GM12878 (cell line): ENCODE results near the gene AGER. TPM values are rescaled to one million over a fixed set of nuclear protein-coding genes. Genes with fewer than 3 reads are reported as not detected.

Experiments
- BHLHE40 ChIP-seq, 2 experiments: fragments of 450-650 bp in 1 of 2; IDR thresholded peaks; 2 replicates each; pipeline ENCODE4 v1.6.1; 2011 to 2017; ENCODE audit warnings: low read depth in 2 of 2, borderline replicate concordance in 1 of 2, improper control_type of control experiment in 1 of 2, low read length in 1 of 2, mild to moderate bottlenecking in 1 of 2
- CHD2 ChIP-seq: IDR thresholded peaks from 2 replicates; pipeline ENCODE4 v1.6.1; 2011; ENCODE audit warnings: low read depth, low read length, improper control_type of control experiment, borderline replicate concordance
- CTCF ChIP-seq, 3 experiments: IDR thresholded peaks in 2 of 3; conservative IDR thresholded peaks in 1 of 3; 2 replicates each; pipeline ENCODE4 v1.5.1; 2011; ENCODE audit warnings: low read depth in 3 of 3, low read length in 3 of 3, mild to moderate bottlenecking in 3 of 3, control low read depth in 2 of 3, moderate library complexity in 2 of 3, inconsistent platforms in 1 of 3, mixed read lengths in 1 of 3; ENCODE audit not compliant: control insufficient read depth in 2 of 3, insufficient read depth in 1 of 3; ENCODE audit errors: extremely low read depth in 1 of 3
- HDAC2 ChIP-seq: fragments of 200-600 bp; sonication (generic); IDR thresholded peaks from 2 replicates; pipeline ENCODE4 v1.6.1; 2017
- IKZF2 ChIP-seq, 2 experiments: fragments of 450-650 bp; IDR thresholded peaks; 2 replicates each; pipeline ENCODE4 v1.6.1; 2017; ENCODE audit warnings: mild to moderate bottlenecking in 2 of 2, moderate library complexity in 2 of 2
- NFYB ChIP-seq: IDR thresholded peaks from 2 replicates; pipeline ENCODE4 v1.6.1; 2011; ENCODE audit warnings: low read depth, mild to moderate bottlenecking, low read length, improper control_type of control experiment, moderate library complexity; ENCODE audit not compliant: insufficient read depth
- NRF1 ChIP-seq: conservative IDR thresholded peaks from 2 replicates; pipeline ENCODE4 v1.6.1; 2011; ENCODE audit warnings: mild to moderate bottlenecking, low read depth, low read length, improper control_type of control experiment
- PBX3 ChIP-seq: IDR thresholded peaks from 2 replicates; pipeline ENCODE4 v1.6.1; 2011; ENCODE audit warnings: mild to moderate bottlenecking, low read depth, low read length, moderate library complexity; ENCODE audit not compliant: insufficient replicate concordance
- PRDM15 ChIP-seq: fragments of 450-650 bp; formaldehyde crosslinking; IDR thresholded peaks from 2 replicates; pipeline ENCODE4 v1.4.0; 2020; ENCODE audit warnings: mild to moderate bottlenecking, moderate library complexity
- RB1 ChIP-seq: fragments of 450-650 bp; formaldehyde crosslinking; IDR thresholded peaks from 2 replicates; pipeline ENCODE4 v1.6.1; 2017; ENCODE audit warnings: mild to moderate bottlenecking, borderline replicate concordance
- RUNX3 ChIP-seq: IDR thresholded peaks from 2 replicates; pipeline ENCODE4 v1.6.1; 2012; ENCODE audit warnings: low read length, inconsistent platforms
- TBL1XR1 ChIP-seq: IDR thresholded peaks from 2 replicates; pipeline ENCODE4 v1.6.1; 2012; ENCODE audit warnings: low read depth, low read length, improper control_type of control experiment
- ZBTB4 ChIP-seq: fragments of 450-650 bp; formaldehyde crosslinking; IDR thresholded peaks from 2 replicates; pipeline ENCODE4 v1.4.0; 2022; ENCODE audit warnings: mild to moderate bottlenecking, moderate library complexity
- ZBTB40 ChIP-seq: fragments of 450-650 bp; IDR thresholded peaks from 2 replicates; pipeline ENCODE4 v1.6.1; 2016; ENCODE audit warnings: mild to moderate bottlenecking, moderate library complexity, borderline replicate concordance
- polyA plus RNA-seq, 11 experiments: library from polyadenylated mRNA; depleted of rRNA in 4 of 11; unstranded in 6 of 11; stranded (reverse) in 5 of 11; fragments of >200 nt; fragmentation: Nextera tagmentation in 4 of 11; fragmentation: Illumina TruSeq in 1 of 11; extraction: Ambion mirVana in 4 of 11; extraction: Trizol in 1 of 11; gene quantifications; 1 replicate in 1 of 11; 2 replicates in 10 of 11; pipeline versions ENCODE4 v1.2.1 to v1.2.3, GENCODE V29; 2011 to 2016; ENCODE audit warnings: inconsistent platforms in 2 of 11, missing spikeins in 2 of 11, low read depth in 1 of 11
- total RNA-seq, 4 experiments: library from RNA; depleted of rRNA in 3 of 4; stranded (reverse); fragments of >200 nt in 3 of 4; fragmentation: Illumina TruSeq in 1 of 4; extraction: Trizol in 1 of 4; gene quantifications; 2 replicates each; pipeline versions ENCODE4 v1.2.1 to v1.2.3, GENCODE V29; 2013 to 2021

AGER gene
- total and polyA plus RNA-seq, 10 of the 15 experiments (the other 5 are each of a cell fraction or from before 2014, with no cell fraction given) = 1.1 to 18.2 (median 3.9) TPM

- TF ChIP-seq CTCF (IDR thresholded peaks at IDR 0.05 in 2 of 3, conservative IDR thresholded peaks at IDR 0.05 in 1 of 3; ENCODE audit: control insufficient read depth in 2 of 3, extremely low read depth in 1 of 3, insufficient read depth in 1 of 3, low read depth in 3 of 3, low read length in 3 of 3) = peak; percentile 53 to 73 (median 65)
- TF ChIP-seq PRDM15 (CRISPR knock-in tag) = no peak
- no peak for TF ChIP-seq CHD2
- no peak for TF ChIP-seq HDAC2
- 0 out of 2 replicates have a peak, but pooled peaks have one; percentile 66 for TF ChIP-seq RB1
- no peak for TF ChIP-seq TBL1XR1
- no peak for TF ChIP-seq ZBTB4 (CRISPR knock-in tag)
- TF ChIP-seq BHLHE40 (IDR thresholded peaks at IDR 0.05; ENCODE audit: borderline replicate concordance in 1 of 2, low read depth in 2 of 2, low read length in 1 of 2) = peak in 1 of 2 experiments; percentile 22; a peak in 1 of 4 replicates
- TF ChIP-seq NFYB = no peak
- no peak for TF ChIP-seq PBX3
- TF ChIP-seq NRF1 = no peak
- TF ChIP-seq IKZF2 (IDR thresholded peaks at IDR 0.05) = no peak
- TF ChIP-seq ZBTB40 = no peak
- TF ChIP-seq RUNX3 = no peak
Measured at GRCh38 chr6:32154514-32155161, 29.4 kb downstream of the AGER start (continued).
